Panc1 (cell line): ENCODE measurements around the gene MLX. TPM values are rescaled to one million over a fixed set of nuclear protein-coding genes. Genes with fewer than 3 reads are reported as not detected.

Source experiments
- ATAC-seq: fragments of 200-7000 bp; cut with Tn5 transposase; 2 replicates; pipeline ENCODE4 v1.9.1; 2020; ENCODE audit warnings: mild to moderate bottlenecking, moderate library complexity
- BruUV-seq: library from RNA; stranded (reverse); fragments of 400-500 nt; replicated peaks from 2 replicates; lab custom pipeline; 2021; lab: Mats Ljungman, UMichigan
- CTCF ChIA-PET: fragments of 300-600 bp; sonication (Branson Sonifier 250); formaldehyde crosslinking; loops from one replicate; lab custom pipeline; 2022; ENCODE audit warnings: antibody characterized with exemption; lab: Charles Lee
- POLR2A ChIA-PET: fragments of 300-600 bp; sonication (Branson Sonifier 250); formaldehyde crosslinking; loops from one replicate; lab custom pipeline; 2022; ENCODE audit warnings: antibody characterized with exemption; lab: Charles Lee
- DNase-seq: peaks from one replicate; pipeline ENCODE4 v3.0.0-alpha.2; 2010; ENCODE audit warnings: low read depth, low spot score
- H3K27ac ChIP-seq: 2 replicates; pipeline ENCODE4 v1.5.1; 2011; ENCODE audit warnings: mild to moderate bottlenecking, low read length, inconsistent platforms
- H3K27me3 ChIP-seq: fragments of 200-500 bp; sonication (Bioruptor generic); 2 replicates; pipeline ENCODE4 v1.6.0; 2014; ENCODE audit warnings: low read length, inconsistent platforms; ENCODE audit not compliant: control insufficient read depth, insufficient read depth
- H3K36me3 ChIP-seq: fragments of 200-500 bp; sonication (Bioruptor generic); 2 replicates; pipeline ENCODE4 v1.5.1; 2014; ENCODE audit warnings: inconsistent platforms, mild to moderate bottlenecking, low read length, moderate library complexity; ENCODE audit not compliant: control insufficient read depth, insufficient read depth
- H3K4me1 ChIP-seq: 2 replicates; pipeline ENCODE4 v1.5.1; 2011; ENCODE audit warnings: inconsistent platforms, mild to moderate bottlenecking, low read length, moderate library complexity; ENCODE audit not compliant: control insufficient read depth, insufficient read depth
- H3K4me3 ChIP-seq, 2 experiments: 2 replicates each; pipeline ENCODE4 v1.5.1; 2011 to 2012; ENCODE audit warnings: low read depth in 2 of 2, low read length in 2 of 2, mild to moderate bottlenecking in 2 of 2, inconsistent platforms in 1 of 2, moderate library complexity in 1 of 2
- H3K9me3 ChIP-seq: fragments of 200-500 bp; sonication (Bioruptor generic); 2 replicates; pipeline ENCODE4 v1.5.1; 2014; ENCODE audit warnings: low read depth, mild to moderate bottlenecking, inconsistent platforms, low read length, moderate library complexity; ENCODE audit not compliant: control insufficient read depth, insufficient read depth
- CTCF ChIP-seq: fragments of 450-650 bp; IDR thresholded peaks from 2 replicates; pipeline ENCODE4 v1.5.1; 2017; ENCODE audit warnings: mild to moderate bottlenecking
- POLR2AphosphoS5 ChIP-seq: IDR thresholded peaks from 2 replicates; pipeline ENCODE4 v1.6.1; 2012; ENCODE audit warnings: mild to moderate bottlenecking, low read depth, low read length, moderate library complexity
- REST ChIP-seq, 2 experiments: IDR thresholded peaks; 2 replicates each; pipeline ENCODE4 v1.6.1; 2011 to 2012; ENCODE audit warnings: low read depth in 2 of 2, control low read depth in 1 of 2, low read length in 1 of 2, mild to moderate bottlenecking in 1 of 2, moderate library complexity in 1 of 2; ENCODE audit not compliant: insufficient read depth in 1 of 2
- SIN3A ChIP-seq: IDR thresholded peaks from 2 replicates; pipeline ENCODE4 v1.6.1; 2012; ENCODE audit warnings: low read depth, mild to moderate bottlenecking, low read length, moderate library complexity, borderline replicate concordance; ENCODE audit not compliant: insufficient read depth
- TCF7L2 ChIP-seq: IDR thresholded peaks from 2 replicates; pipeline ENCODE4 v1.6.1; 2011; ENCODE audit warnings: mild to moderate bottlenecking, low read depth, low read length, inconsistent platforms
- in situ Hi-C: cut with HindIII; loops from 2 replicates; pipeline ENCODE4 v1.10.0; 2016; ENCODE audit warnings: low sequenced_read_pairs, low pct_unique_long_range_greater_than_20kb
- intact Hi-C: fragments of 100-400 bp; cut with micrococcal nuclease; formaldehyde crosslinking; loops from one replicate; pipeline ENCODE4 v1.10.0; 2022; ENCODE audit not compliant: unreplicated experiment
- total RNA-seq: library from RNA; stranded (reverse); gene quantifications from one replicate; pipeline ENCODE4 v1.2.1, GENCODE V29; 2021; ENCODE audit not compliant: unreplicated experiment

The MLX gene
- total RNA-seq, 1 experiment from 2014 or later, result 35.8 TPM

- TF ChIP-seq TCF7L2 (peak; percentile 70), REST (IDR thresholded peaks at IDR 0.05; ENCODE audit: insufficient read depth in 1 of 2, low read depth in 2 of 2, low read length in 1 of 2) (no peak)
- TSS peak; percentile 69 for BruUV-seq
- H3K4me1 ChIP-seq, result peaks cover 16% of the 10 kb centered on the region
- peak overlapping the region; percentile 91 for H3K27ac ChIP-seq
- ATAC-seq (peak; percentile 60), DNase-seq (no peak)
- no peaks in the 10 kb centered on the region for H3K9me3 ChIP-seq
- no peaks in the 10 kb centered on the region for H3K27me3 ChIP-seq
- H3K4me3 ChIP-seq, result peak overlapping the region; percentile 69 to 92
- in situ Hi-C loops (no loop called here), intact Hi-C loops (loop anchor here (5.0 kb wide), 1 partner anchor 100 kb away; the partner anchor contains the start of gene PLEKHH3)
- POLR2A ChIA-PET, result interaction anchor here (0.6 kb wide), 1 partner anchor 12 kb away, joined by 3 read pairs; no protein-coding TSS in a partner anchor
- H3K36me3 ChIP-seq, result peaks cover 3% of the 10 kb centered on the region
- CTCF ChIA-PET, result interaction anchor here (0.5 to 3.0 kb wide), 2 partner anchors 28 to 186 kb away, joined by 4 to 14 read pairs; no protein-coding TSS in a partner anchor
These were observed 10.2 kb downstream of the MLX start for GRCh38 chr17:42577140-42577531.

GRCh38 chr17:42577532-42578281 is 10.8 kb downstream of the MLX start, which contains the start of gene PSMC3IP:
PSMC3IP (minus strand) TSS chr17:42577729; CDS start chr17:42577686, 43 bp downstream.
- in situ Hi-C loops, result no loop called here
- ChIA-PET POLR2A (interaction anchor here (0.6 kb wide), 1 partner anchor 12 kb away, joined by 3 read pairs; no protein-coding TSS in a partner anchor), CTCF (interaction anchor here (0.5 to 3.0 kb wide), 8 partner anchors 8 to 359 kb away, joined by 3 to 14 read pairs (median 4); no protein-coding TSS in a partner anchor)

More at GRCh38 chr17:42577532-42578281, 10.8 kb downstream of the MLX start, which contains the start of gene PSMC3IP:
- Histone ChIP-seq H3K27ac (peak within 1 kb of the TSS; percentile 91), H3K9me3 (no peaks in the 10 kb centered on the region), H3K36me3 (peaks cover 2% of the 10 kb centered on the region), H3K4me3 (peak within 1 kb of the TSS; percentile 69 to 92), H3K4me1 (peaks cover 15% of the 10 kb centered on the region), H3K27me3 (no peaks in the 10 kb centered on the region)
- TF ChIP-seq POLR2AphosphoS5, result peak; percentile 75
- peak; percentile 0; the same call in 1 of the 2 replicates for TF ChIP-seq CTCF
- no peak for TF ChIP-seq REST (IDR thresholded peaks at IDR 0.05; ENCODE audit: insufficient read depth in 1 of 2, low read depth in 2 of 2, low read length in 1 of 2)
- peak; percentile 94; the same call in 1 of the 2 replicates for TF ChIP-seq SIN3A
- DNase-seq, result peak; percentile 65
- ATAC-seq, result peak; percentile 93
- no TSS peak for BruUV-seq
- intact Hi-C loops, result loop anchor here (5.0 kb wide), 1 partner anchor 100 kb away; the partner anchor contains the start of gene PLEKHH3
